Heart left ventricle (tissue), 16 donors: ENCODE data around the gene ECHDC1. TPM values are rescaled to one million over a fixed set of nuclear protein-coding genes. Genes with fewer than 3 reads are reported as not detected.

Source experiments
- ATAC-seq, 4 donors: fragments of 200-7000 bp; cut with Tn5 transposase; one replicate each; pipeline ENCODE4 v1.9.1; 2020 to 2022; ENCODE audit warnings: moderate library complexity in 4 of 4, mild to moderate bottlenecking in 3 of 4, moderate number of reproducible peaks in 1 of 4
- DNase-seq, 5 donors: peaks; one replicate each; pipeline ENCODE4 v3.0.0-alpha.2; 2020
- H3K27ac ChIP-seq, 12 donors: fragments of 200-600 bp; sonication (generic) in 4 of 12; one replicate each; pipeline versions ENCODE4 v1.5.0 to v1.8.0; 2016 to 2022; ENCODE audit warnings: mild to moderate bottlenecking in 2 of 12
- H3K27me3 ChIP-seq, 9 donors: fragments of 200-600 bp; sonication (generic) in 2 of 9; one replicate each; pipeline versions ENCODE4 v1.5.1 to v1.8.0; 2016 to 2022; ENCODE audit warnings: mild to moderate bottlenecking in 3 of 9
- H3K36me3 ChIP-seq, 9 donors: fragments of 200-600 bp; sonication (generic) in 2 of 9; one replicate each; pipeline versions ENCODE4 v1.5.0 to v1.8.0; 2018 to 2022; ENCODE audit warnings: mild to moderate bottlenecking in 2 of 9
- H3K4me1 ChIP-seq, 12 donors: fragments of 200-600 bp; sonication (generic) in 4 of 12; one replicate each; pipeline versions ENCODE4 v1.5.0 to v1.8.0; 2016 to 2022; ENCODE audit warnings: mild to moderate bottlenecking in 3 of 12
- H3K4me3 ChIP-seq, 12 donors: fragments of 200-600 bp; sonication (generic) in 4 of 12; one replicate each; pipeline versions ENCODE4 v1.5.0 to v1.8.0; 2017 to 2022; ENCODE audit warnings: mild to moderate bottlenecking in 9 of 12, moderate library complexity in 4 of 12
- H3K9me3 ChIP-seq, 12 donors: fragments of 200-600 bp; sonication (generic) in 4 of 12; one replicate each; pipeline versions ENCODE4 v1.5.0 to v1.8.0; 2016 to 2022; ENCODE audit warnings: mild to moderate bottlenecking in 1 of 12
- CTCF ChIP-seq, 12 donors: fragments of 200-600 bp; sonication (generic) in 4 of 12; IDR thresholded peaks; one replicate each; pipeline versions ENCODE4 v1.5.0 to v1.8.0; 2018 to 2022; ENCODE audit warnings: antibody characterized with exemption in 12 of 12, mild to moderate bottlenecking in 5 of 12
- POLR2A ChIP-seq, 2 donors: fragments of 450-650 bp; IDR thresholded peaks; one replicate each; pipeline ENCODE4 v1.6.1; 2017; ENCODE audit warnings: antibody characterized with exemption in 2 of 2, mild to moderate bottlenecking in 2 of 2, moderate library complexity in 2 of 2
- WGBS, 4 donors: extraction: QIAGEN DNeasy Blood & Tissue Kit in 2 of 4; methylation state at CpG; one replicate each; pipeline versions ENCODE4 v1.1.5 to v1.1.7; 2013 to 2018; 5-methylcytosine and 5-hydroxymethylcytosine counted together
- intact Hi-C, 10 donors: fragments of 100-400 bp; cut with DNase I; formaldehyde crosslinking; loops; one replicate each; pipeline versions ENCODE4 v1.11.1 to v1.14.2; 2022
- polyA plus RNA-seq, 2 donors: library from polyadenylated mRNA; stranded (reverse); fragments of 200-250 nt; gene quantifications; one replicate each; pipeline ENCODE4 v1.2.3, GENCODE V29; 2013
- total RNA-seq, 9 donors: library from RNA; depleted of rRNA in 2 of 9; stranded (reverse); fragments of >200 nt in 2 of 9; fragmentation: NEBNext Ultra II Directional in 3 of 9; extraction: Animal tissue kit (Norgen Biotek cat#: 25700) in 3 of 9; gene quantifications; one replicate each; pipeline versions ENCODE4 v1.1.0 to v1.2.4, GENCODE V29; 2016 to 2023
- donor health status: ischemic (EF 13 %, LVEDD 7.1; RV severe dilation, severe dysfunction).
- donor health status: healthy with polysubstance abuse.
- donor health status: DM: no; HTN: yes; CAD: no.
- donor health status: DM: no; HTN: no; CAD: no.
- donor health status: ischemic (EF 25% LVEDD 6.9; RV normal size, moderate dysfunction).
- donor health status: ischemic (EF 25% LVEDD 5.7; RV mildly dilated, moderate dysfunction).
- donor health status: healthy.
- donor health status: DM: yes; HTN: yes; CAD: no.
- donor health status: ischemic (EF 35%, LVEDD 5.7; RV mildly dilated, moderate dysfunction).
- donor health status: nonischemic (EF 11% LVEDD 7.7; RV severe dilation, severe dysfunction).
- donor health status: DM: yes; HTN: yes; CAD: no.
- donor health status: PGD.
- donor health status: ischemic (EF 29% LVEDD 5.4; RV normal size, mild dysfunction).
- donor health status: nonischemic (EF 23%, LVEDD 6.1; RV moderate dilation, normal function).

Gene ECHDC1
- total and polyA plus RNA-seq, 11 donors: 24.3 to 51.3 (median 35.2) TPM

DNA sequence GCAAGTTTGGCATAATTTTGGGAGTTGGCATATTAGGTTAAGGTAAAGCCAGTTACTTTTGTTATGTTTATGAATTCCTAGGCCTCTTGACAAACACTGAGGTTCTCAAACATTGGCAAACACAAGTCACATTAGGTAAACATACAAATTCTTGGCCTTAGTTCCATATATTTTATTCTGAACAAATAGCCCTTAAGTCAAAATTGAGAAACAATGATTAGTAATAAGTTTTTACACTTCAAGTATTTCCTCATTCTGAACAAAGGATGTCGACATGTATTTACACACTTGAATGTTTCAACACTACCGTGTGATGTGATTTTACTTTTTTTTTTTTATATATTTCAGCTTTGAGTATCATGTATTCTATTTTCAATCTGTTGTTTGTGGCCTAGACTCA lies 3.8 kb upstream of the ECHDC1 start:
- Histone ChIP-seq H3K9me3 (peaks cover 0 to 24% (median 7%) of the 10 kb centered on the region in 12 donors), H3K4me3 (no peak overlapping the region), H3K27me3 (no peaks in the 10 kb centered on the region), H3K36me3 (no peaks in the 10 kb centered on the region), H3K27ac (peak overlapping the region in 1 of 12 donors; percentile 32), H3K4me1 (peaks cover 0 to 21% (median 4%) of the 10 kb centered on the region in 12 donors)
- no peak for TF ChIP-seq CTCF (IDR thresholded peaks at IDR 0.05)
- no peak for TF ChIP-seq POLR2A (IDR thresholded peaks at IDR 0.05)
- WGBS, 4 donors: 75 to 84% (median 80%) methylated on average over 2 of the region's 2 CpGs
- ATAC-seq (no peak), DNase-seq (no peak)
- intact Hi-C loops: no loop called here

- no peak for TF ChIP-seq POLR2A (IDR thresholded peaks at IDR 0.05)
- no peak for TF ChIP-seq CTCF (IDR thresholded peaks at IDR 0.05)
- intact Hi-C loops: no loop called here
- Histone ChIP-seq H3K36me3 (no peaks in the 10 kb centered on the region), H3K27me3 (no peaks in the 10 kb centered on the region), H3K4me1 (peaks cover 0 to 37% (median 20%) of the 10 kb centered on the region in 12 donors), H3K9me3 (peaks cover 0 to 14% (median 5%) of the 10 kb centered on the region in 12 donors), H3K4me3 (no peak overlapping the region), H3K27ac (no peak overlapping the region)
- DNase-seq (no peak), ATAC-seq (no peak)
Observed at GRCh38 chr6:127345521-127345920, 2.1 kb upstream of the ECHDC1 start.

- no peaks in the 10 kb centered on the region for H3K36me3 ChIP-seq
- peak overlapping the region in 11 of 12 donors; percentile 37 to 89 (median 78) for H3K27ac ChIP-seq
- peaks cover 0 to 51% (median 25%) of the 10 kb centered on the region in 12 donors for H3K4me1 ChIP-seq
- no peak for TF ChIP-seq CTCF (IDR thresholded peaks at IDR 0.05)
- TF ChIP-seq POLR2A (IDR thresholded peaks at IDR 0.05): no peak
- no peaks in the 10 kb centered on the region for H3K9me3 ChIP-seq
- ATAC-seq (peak in 2 of 4 donors; percentile 8 to 23), DNase-seq (no peak)
- 14 to 16% (median 15%) methylated on average over 24 of the region's 24 CpGs for WGBS, 4 donors
- H3K4me3 ChIP-seq: peak overlapping the region; percentile 66 to 84 (median 78)
- intact Hi-C loops: loop anchor here in 2 of 10 donors (5.0 kb wide), 2 partner anchors 77 to 113 kb away; partner anchors contain the start of genes KIAA0408 (in 1 of the 2) and RNF146 (in 1 of the 2)
- H3K27me3 ChIP-seq: no peaks in the 10 kb centered on the region
Observed at GRCh38 chr6:127343809-127344659, 625 bp upstream of the ECHDC1 start.

DNA sequence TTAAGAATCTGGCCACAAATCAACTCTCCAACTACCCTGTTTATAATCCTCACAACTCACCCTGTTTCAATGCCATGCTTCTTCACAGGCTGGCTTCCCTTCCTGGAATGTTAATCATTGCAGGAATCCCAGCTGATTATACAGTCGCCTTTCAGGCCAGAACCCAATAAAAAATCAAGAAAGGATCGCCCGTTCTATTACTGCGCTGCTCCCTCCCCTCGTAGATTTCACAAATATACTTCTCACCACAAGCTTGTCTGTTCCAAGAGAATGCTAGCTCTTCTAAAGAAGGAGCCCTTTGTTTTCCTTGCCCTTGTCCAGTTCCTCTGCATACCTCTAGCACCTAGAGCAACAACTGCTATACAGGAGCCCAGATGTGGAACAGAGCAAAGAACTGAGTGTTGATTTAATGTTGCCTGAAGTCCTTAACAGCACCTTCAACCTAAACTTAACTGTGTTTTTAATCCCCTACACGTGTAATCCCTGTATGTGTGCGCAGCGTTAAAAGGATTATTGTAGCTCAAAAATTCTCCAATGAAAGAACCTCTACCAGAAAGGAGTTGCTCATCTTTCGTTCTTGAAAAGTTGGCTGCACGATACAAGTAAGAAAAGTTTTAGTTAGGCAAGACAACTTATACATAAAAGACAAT lies 988 bp downstream of the ECHDC1 start:
- ATAC-seq: peak in 2 of 4 donors; percentile 8 to 29
- peaks cover 0 to 56% (median 27%) of the 10 kb centered on the region in 12 donors for H3K4me1 ChIP-seq
- peak overlapping the region; percentile 66 to 84 (median 78) for H3K4me3 ChIP-seq
- 12 to 19% (median 14%) methylated on average over 10 of the region's 10 CpGs for WGBS, 4 donors
- no peaks in the 10 kb centered on the region for H3K9me3 ChIP-seq
- no peak for TF ChIP-seq POLR2A (IDR thresholded peaks at IDR 0.05)
- no peak for TF ChIP-seq CTCF (IDR thresholded peaks at IDR 0.05)
- no peak for DNase-seq
- H3K36me3 ChIP-seq: no peaks in the 10 kb centered on the region
- H3K27ac ChIP-seq: peak overlapping the region in 11 of 12 donors; percentile 37 to 89 (median 78)
- no peaks in the 10 kb centered on the region for H3K27me3 ChIP-seq
- intact Hi-C loops: loop anchor here in 2 of 10 donors (5.0 kb wide), 2 partner anchors 75 to 115 kb away; partner anchors contain the start of genes KIAA0408 (in 1 of the 2) and RNF146 (in 1 of the 2)
